ENCODE data around the gene LRIG2.

Gene LRIG2

GRCh38 chr1:113169591-113169990 lies 96.6 kb downstream of the LRIG2 start:
- DNase-seq (ENCODE audit: low read depth, low spot score) = no peak

GRCh38 chr1:113170519-113170918 lies 97.5 kb downstream of the LRIG2 start:
- no peak for DNase-seq (ENCODE audit: low read depth, low spot score)

GRCh38 chr1:113178106-113178505 lies 105.1 kb downstream of the LRIG2 start:
- DNase-seq (ENCODE audit: low read depth, low spot score) = no peak

GRCh38 chr1:113178522-113178921 lies 105.5 kb downstream of the LRIG2 start:
- DNase-seq (ENCODE audit: low read depth, low spot score) = no peak

All from brain pericyte (primary cell).